ENCODE results near the gene NOTUM.

NOTUM gene

GRCh38 chr17:81978524-81979298 lies 17.7 kb upstream of the NOTUM start:
- DNase-seq: no peak

GRCh38 chr17:81977211-81977808 lies 16.3 kb upstream of the NOTUM start, which contains the start of gene ASPSCR1:
Gene ASPSCR1 (plus strand): TSS chr17:81977629. CDS start chr17:81977647, 18 bp downstream.
- peak in 55 of 56 donors; percentile 38 to 93 (median 80) for DNase-seq

GRCh38 chr17:81976332-81977210 lies 15.6 kb upstream of the NOTUM start:
- peak in 2 of 56 donors; percentile 2 to 49 for DNase-seq

GRCh38 chr17:81973432-81973831 lies 12.4 kb upstream of the NOTUM start:
- no peak for DNase-seq

GRCh38 chr17:81968850-81969812 lies 8.1 kb upstream of the NOTUM start:
- no peak for DNase-seq

GRCh38 chr17:81968396-81968745 lies 7.4 kb upstream of the NOTUM start:
- no peak for DNase-seq

- peak; percentile 51 to 94 (median 84) for DNase-seq
These were observed 6.8 kb upstream of the NOTUM start for GRCh38 chr17:81967533-81968395.

GRCh38 chr17:81967244-81967532 lies 6.2 kb upstream of the NOTUM start:
- DNase-seq: no peak

- DNase-seq: peak in 25 of 56 donors; percentile 7 to 61 (median 18)
These were observed 5.6 kb upstream of the NOTUM start for GRCh38 chr17:81966343-81967243.

- no peak for DNase-seq
These were observed 3.3 kb upstream of the NOTUM start for GRCh38 chr17:81964081-81964849.

GRCh38 chr17:81962499-81963441 lies 1.8 kb upstream of the NOTUM start:
- DNase-seq: no peak

- no peak for DNase-seq
These were observed 823 bp upstream of the NOTUM start for GRCh38 chr17:81961521-81962498.

- DNase-seq: peak in 1 of 56 donors; percentile 60
These were observed 643 bp downstream of the NOTUM start for GRCh38 chr17:81960130-81960958.

GRCh38 chr17:81959362-81960129 lies 1.4 kb downstream of the NOTUM start:
- DNase-seq: peak in 34 of 56 donors; percentile 3 to 84 (median 34)

Measured in nucleus accumbens (tissue), 56 donors.